HG03196 (cell line): Measurements from ENCODE around the gene SYNDIG1.
"Not testable (repeated sequence)": the region's sequence is repeated elsewhere in the genome, so short reads cannot be mapped to it uniquely, and the experiment has no call there.

Experiments
- ATAC-seq: cut with Tn5 transposase; IDR thresholded peaks from one replicate; pipeline ENCODE4 v1.9.1; 2021; ENCODE audit not compliant: unreplicated experiment

SYNDIG1 gene

DNA sequence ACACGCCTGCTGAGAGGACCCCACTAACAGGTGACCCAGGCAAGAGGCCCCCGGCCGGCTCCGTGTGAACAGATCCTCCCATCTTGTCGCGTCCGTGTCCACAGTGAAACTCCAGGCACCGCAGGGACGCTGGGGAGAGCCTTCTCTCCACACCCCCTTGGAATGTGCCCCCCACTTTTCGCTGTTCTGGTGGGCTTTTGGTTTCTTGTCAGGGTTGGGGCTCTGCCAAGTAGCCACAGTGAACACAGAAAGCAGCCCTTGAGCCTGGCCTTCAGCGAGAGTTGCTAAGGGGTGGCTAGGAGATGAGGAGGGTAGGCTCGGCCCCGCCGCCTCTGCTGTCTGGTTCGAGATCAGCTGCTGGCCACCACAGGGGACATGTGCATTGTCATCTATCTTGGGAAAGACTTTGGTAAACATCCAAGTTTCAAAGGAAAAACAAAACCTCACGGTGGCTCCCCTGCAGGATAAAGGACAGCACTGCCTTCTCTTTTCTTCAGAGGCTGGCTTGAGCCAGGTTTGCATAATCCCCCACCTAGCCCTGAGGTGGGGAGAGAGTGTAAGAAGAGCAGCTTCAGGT, 22.7 kb downstream of the SYNDIG1 start:
- ATAC-seq, result no peak

DNA sequence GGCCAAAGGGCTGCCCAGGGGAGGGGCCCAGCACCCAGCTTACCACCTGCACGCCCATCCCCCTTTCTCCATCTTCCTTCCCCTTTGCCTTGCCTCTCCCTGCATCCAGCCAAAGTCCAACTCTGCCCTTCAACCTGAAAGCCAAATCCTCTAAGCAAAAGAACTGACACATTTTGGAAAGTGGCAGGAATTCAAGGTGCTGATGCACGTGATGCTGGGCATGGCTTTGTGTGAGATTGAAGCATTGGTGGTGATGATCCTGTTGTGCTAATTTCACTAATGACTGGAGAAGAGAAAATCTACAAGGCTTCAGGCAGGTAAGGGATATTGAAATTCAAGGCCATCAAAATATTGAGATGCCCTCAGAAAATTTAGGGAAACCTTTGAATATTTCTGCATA, 23.3 kb downstream of the SYNDIG1 start:
- no peak for ATAC-seq

DNA sequence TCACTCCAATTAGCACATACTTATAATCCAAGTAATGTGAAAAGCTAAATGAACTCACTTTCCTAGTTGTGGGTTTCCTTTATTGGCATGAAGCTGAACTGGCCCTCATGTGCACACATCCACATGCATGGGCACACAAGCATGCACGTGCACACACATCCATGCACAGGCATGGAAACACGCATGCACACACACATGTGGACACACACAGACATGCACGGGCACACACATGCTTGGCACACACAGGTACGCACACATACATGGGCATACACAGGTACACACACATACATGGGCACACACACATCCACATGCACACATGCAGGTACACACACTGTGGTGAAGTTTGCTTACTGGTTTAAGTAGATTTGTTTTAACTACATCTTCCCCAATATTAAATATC, 23.8 kb downstream of the SYNDIG1 start:
- ATAC-seq, result no peak

DNA sequence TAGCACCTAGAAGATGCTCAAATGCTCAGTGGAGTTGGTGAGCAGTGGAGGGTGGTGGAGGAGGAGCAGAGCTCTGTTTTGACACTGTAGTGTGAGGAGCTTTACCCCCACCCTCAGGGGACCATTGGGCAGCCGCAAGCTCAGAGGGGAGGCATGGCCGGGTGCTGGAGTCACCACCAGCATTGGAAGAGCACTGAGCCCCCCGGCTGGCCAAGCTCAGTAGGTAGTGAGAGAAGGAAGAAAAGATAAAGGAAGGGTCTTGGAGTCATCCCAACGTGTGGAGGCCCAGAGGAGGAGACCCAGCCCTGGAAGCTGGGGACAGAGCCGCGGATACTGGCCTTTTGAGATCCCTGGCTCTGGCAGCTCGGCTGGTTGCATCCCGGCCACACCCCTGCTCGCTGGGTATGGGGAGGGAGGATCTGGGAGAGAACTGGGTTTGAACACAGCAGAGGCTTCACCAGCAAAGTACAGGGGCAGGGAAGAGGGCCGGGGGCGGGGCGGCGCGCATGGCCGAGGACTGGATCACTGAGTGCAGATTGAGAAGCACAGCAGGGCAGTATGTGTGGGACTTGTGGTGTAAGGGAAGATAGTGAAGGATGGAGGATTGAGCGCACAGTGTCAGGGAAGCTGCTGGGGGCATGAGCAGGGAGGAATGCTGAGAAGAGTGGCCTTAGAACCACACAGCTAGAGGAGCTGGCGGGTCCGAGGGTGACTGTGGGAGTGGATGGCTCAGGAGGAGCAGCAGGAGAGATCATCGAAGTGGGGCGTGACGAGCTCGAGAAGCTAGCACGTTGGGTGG, 24.4 kb downstream of the SYNDIG1 start:
- ATAC-seq, result no peak

DNA sequence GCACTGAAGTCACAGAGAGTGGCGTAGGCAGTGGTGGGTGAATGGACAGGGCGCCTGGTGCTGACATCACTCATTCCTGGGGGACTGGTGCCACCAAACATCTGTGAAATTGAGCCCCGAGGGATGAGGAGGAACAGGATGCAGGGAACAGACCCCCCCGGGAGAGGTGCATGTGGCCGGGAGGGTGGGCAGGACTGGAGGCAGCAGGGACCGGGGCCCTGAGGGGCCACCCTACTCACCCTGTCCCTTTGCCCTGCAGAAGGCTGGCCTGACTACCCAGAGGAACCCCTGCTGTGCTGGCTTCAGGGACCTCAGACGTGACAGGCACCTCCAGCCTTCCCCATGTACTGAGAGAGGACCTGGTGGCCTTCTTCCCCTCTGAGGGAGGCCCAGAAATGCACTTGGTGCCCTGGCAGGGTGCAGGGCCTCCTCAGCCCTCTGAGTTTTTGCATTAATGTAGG, 25.1 kb downstream of the SYNDIG1 start:
- ATAC-seq, result no peak

DNA sequence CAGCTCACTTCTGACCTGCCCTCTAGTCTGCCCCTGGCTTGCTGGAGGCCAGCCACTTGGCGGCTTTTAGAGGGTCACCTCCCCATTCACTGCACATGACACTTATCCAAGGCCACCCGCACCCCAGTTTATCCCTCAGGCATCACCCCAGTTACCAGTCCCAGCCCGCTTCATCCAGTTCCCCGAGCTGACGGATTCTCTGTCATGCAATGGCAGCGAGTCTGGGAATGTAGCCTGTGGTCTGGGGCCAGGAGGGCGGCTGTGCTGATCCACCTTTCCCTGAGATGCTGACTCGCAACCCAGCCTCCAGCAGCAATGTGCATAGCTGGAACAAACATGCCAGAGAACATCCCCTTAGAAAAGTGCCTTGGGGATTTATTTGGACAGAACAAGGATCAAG, 25.8 kb downstream of the SYNDIG1 start:
- no peak for ATAC-seq

DNA sequence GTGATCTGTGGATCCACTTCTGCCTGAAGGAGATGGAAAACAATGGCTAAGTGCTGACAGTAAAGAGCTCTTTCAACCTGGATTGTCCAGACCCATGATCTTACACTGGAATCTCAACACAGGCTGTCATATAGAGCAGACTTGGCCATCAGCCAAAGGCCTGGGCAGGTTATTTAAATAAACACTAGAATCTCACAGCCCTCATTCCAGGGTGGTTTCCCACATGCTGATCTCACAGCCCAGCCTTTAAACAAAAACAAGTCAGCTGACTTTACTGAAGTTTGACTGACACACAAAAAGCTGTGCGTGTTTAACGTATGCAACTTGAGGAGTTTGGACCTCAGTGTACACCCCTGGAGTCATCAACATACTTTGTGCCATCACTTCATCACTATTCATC, 28.4 kb downstream of the SYNDIG1 start:
- ATAC-seq, result no peak

DNA sequence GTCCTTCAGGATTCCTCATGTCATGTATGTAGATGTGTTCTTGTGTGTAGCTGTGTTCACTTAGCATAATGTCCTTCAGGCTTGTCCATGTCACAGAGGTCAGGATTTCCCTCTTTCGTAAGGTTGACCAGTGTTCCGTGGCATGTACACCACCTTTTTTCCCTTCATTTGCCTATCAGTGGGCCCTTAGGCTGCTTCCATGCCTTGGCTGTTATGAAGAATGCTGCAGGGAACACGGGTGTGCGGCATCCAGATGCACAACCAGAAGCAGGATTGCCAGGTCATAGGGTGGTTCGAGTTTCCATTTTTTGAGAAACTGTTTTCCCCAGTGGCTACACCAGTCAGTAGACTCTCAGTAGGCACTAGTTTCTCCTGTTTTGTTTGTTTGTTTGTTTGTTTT, 29.2 kb downstream of the SYNDIG1 start:
- no peak for ATAC-seq

DNA sequence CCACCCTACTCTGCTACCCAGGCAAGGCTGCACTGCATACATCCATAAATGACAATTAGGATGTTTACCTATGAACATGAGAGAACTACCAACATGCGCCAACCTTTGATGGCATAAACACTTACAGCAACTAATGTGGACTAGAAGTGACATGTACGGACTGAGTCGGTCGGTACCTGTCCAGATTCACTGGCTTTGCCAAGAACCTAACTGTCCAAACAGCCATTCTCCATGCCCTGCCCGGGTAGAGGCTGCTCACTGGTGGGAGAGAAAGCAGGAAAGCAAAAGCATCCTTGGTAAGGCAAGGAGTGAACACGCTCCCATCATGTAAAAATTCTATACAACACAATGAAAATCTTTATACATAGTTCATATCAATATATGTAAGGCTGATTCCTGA, 30.0 kb downstream of the SYNDIG1 start:
- no peak for ATAC-seq

DNA sequence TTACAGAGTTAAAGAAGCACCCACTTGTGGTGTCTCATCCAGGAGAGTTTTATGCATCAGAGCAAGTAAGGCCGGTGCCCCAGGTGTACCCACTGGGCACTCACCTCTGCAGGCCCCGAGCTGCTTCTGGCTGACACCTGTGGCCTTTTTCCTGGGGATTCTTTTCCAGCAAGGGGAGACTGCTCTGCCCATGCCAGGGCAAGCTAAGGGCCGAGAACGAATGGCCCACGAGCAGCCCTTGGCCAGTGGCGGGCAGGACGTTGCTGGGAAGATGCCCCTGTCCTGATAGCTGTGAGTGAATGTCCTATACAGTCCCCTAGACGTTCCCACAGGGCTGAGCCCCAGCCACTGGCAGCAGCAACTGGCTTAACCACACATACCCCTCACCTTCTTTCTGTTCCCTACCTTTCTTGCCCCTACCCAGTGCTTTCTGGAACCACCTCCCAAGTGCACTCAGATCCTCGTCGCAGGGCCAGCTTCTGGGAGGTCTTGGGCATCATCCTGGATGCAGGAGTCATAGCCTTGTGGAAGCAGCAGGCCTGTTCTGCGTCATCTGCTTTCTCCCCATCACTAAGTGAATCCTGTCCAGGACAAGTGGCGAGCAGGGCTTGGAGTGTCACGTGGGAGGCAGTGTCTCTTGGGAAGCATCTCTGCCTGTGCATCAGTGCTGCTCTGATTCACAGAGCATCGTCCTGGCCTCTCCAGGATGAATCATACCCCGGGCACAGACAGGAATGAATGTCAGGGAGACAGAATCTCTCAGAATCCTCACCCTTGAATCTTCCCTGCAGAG, 32.5 kb downstream of the SYNDIG1 start:
- no peak for ATAC-seq

DNA sequence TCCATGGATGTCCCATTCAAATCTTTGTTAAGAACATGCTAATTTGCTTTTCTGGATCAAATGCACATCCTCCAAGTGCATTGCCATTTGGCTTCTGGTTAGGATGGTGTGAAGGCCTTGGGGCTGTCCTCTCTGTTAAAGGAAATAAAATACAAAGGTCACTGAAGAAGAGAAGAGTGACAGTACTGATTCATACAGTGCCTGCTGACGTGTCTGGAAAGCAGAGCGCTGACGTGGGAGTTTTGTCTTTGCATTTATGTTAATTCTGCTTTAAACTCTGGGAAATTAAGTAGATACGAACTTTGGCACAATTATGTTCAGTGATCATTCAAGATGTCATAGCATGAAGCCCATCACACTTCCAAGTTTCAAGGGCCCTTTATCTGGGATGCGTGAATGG, 33.2 kb downstream of the SYNDIG1 start:
- no peak for ATAC-seq

DNA sequence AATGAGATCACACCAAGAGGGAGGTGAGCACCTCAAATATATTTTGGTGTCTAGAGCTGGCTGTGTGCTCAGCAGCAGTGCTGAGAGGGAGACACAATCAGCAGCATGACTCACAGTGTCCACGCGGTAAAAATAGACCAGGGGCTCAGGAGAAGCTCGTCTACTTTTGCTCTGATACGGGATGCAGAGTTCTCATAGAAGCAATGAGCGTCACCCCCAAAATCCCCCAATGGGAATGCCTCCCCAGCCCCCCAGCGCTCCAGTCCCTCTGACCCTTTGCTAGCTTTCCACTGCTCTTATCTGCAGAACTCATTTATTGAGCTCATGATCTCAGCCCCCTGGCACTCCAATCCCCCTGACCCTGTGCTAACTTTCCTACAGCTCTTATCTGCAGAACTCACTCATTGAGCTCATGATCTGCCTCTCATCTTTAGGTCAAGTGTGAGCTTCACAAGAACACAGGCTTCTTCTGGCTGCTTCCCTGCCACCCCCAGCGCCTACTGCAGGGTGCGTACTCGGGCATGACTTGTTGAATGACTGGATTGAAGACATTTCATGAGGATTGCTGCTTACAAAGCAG, 34.0 kb downstream of the SYNDIG1 start:
- ATAC-seq, result no peak

DNA sequence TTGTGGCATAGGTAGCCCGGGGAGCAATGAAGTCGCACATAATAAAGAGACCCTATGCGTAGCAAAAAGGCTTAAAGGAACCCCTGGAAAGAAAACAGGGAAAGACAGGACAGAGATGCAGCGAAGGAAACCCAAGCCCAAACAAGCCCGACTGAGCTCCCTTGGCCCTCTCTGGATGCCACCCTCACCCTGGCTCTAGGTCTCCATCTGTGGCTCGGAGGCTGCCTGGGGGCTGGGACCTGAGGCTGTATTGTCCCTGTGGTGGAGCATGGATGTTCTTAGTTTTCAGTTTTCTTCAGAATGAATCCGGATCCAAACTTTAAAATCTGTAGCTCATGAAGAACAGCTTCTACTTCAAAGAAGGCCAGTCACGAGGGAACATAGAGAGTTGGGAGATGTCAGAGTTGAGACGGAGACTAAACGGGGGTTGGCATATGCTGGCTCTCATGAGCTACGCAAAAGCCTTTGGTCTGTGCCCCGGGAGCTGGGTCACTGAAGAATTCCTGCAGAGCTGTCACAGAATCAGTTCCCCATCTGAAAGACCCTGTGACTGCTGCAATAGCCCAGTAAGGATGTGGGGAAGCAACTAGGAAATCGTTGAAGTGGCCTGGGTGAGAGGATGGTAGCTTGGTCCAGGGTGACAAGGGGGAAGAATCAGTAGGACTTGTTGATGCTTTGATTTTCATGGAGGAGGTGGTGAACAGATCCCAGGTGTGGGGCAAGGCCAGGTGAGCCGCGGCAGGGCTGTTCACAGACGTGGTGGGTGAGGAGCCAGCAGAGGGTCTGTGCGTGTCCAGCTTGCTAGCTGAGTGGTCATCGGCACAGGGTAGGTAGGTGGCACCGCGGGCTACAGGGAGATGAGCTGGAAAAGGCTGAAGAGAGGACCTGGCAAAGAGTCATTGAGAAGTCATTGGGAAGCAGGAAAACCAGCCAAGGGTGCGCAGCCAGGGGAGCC, 35.2 kb downstream of the SYNDIG1 start:
- no peak for ATAC-seq

DNA sequence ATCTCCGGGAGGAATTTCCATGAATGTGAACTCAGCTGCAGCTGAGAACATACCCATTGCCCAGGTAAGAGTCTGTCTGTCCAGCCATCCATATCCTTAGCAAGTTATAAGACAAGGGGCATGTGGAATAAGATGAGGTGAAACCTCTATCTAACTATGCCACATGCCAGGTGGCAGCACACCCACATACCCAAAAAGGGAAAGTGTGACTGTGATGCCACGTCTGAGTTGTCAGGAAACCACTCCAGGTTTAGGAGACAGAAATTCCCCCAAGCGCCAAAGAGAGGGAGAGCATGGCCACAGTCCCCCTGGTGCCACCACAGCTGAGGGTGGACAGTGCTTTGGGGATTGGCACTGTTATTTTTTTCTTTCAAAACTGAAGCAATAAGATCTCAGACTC, 36.7 kb downstream of the SYNDIG1 start:
- no peak for ATAC-seq

DNA sequence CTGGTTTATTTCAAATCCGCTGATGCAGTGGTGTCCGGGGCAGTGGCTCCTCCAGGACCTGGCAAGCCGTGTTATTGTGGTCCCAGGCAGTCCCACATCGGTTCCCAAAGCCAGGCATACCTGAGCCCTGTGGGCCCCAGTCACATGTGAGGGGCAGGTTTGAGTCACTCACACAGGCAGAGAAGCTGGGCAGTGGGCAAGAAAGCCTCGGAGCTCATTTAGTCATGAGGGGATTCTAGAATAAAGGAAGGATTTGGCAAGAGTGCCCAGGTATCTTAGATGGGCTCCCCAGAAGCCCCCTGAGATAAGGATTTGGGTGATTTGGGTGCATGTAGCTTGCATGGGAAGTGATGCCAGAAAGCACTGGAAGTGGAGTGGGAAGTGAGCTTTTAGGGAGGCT, 37.3 kb downstream of the SYNDIG1 start:
- ATAC-seq, result no peak

DNA sequence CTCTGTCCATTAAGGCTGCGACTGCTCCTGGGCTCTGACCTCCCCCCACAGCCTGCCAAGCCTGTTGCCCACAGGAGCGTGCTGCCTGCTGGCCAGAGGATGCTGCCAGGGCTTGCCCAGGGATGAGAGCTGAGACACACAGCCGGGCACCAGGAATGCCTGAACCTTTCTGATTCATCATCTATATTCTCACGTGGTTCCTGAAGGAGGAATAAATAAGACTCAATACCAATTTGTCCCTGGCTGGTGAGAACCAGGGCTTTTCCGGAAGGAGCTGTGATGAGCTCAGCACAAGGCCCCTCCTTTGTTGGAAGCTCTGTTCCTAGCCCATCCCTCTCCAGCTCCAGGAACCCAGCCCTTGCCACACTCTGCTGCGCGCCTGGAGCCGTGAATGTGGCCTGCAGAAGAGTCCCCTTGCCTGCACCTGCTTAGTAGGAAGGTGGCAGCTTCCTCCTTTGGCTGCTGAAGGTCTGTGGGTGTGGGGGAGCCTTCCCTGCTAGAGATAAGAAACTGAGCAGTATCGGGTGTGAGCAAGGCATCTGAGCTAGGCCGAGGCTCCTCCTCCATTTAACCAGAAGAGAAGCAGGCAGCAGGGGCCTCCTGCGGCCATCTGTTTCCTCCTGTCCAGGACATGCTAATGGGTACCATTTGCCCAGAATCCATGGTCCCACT, 37.9 kb downstream of the SYNDIG1 start:
- no peak for ATAC-seq

DNA sequence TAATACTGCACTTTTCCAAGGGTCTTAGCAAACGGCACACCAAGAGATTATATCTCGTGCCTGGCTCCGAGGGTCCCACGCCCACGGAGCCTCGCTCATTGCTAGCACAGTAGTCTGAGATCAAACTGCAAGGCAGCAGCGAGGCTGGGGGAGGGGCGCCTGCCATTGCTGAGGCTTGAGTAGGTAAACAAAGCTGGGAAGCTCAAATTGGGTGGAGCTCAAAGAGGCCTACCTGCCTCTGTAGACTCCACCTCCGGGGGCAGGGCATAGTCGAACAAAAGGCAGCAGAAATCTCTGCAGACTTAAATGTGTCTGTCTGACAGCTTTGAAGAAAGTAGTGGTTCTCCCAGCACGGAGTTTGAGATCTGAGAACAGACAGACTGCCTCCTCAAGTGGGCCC, 43.0 kb downstream of the SYNDIG1 start:
- ATAC-seq, result not testable (repeated sequence)

DNA sequence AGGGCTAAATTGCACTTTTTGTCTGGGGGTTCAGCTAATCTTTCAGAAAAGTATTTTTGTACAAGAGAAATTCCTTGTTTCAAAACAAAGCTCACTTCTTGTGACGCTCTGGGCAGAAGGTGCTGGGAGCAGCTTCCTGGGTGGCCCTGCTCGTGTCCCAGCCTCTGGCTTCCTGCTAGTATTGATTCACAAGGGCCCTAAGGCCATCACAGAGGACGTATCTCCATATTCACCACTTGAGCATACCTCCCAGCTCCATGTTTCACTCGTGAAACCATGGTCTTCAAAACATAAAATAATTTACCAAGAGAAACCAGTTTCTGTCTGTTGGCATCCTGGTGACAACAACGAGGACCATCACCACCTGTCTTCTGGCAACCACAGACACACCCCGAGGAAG, 49.1 kb downstream of the SYNDIG1 start:
- no peak for ATAC-seq

DNA sequence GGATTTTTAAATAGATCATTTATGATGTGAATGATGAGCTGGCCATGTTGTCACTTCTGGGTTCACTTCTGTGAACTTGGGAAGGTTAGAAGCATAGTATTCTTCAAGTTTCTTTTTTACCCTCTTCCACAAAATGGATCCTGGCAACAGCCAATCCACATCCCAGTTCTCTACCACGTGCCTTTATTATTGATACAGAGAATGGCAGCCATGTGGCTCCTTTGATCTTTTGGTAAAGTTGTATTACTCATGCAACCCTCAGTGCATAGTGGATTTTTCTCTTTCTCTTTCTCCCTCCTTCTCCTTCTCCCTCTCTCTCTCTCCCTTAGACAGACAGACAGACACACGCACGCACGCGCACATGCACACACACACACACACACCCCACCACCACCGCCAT, 50.0 kb downstream of the SYNDIG1 start:
- no peak for ATAC-seq

DNA sequence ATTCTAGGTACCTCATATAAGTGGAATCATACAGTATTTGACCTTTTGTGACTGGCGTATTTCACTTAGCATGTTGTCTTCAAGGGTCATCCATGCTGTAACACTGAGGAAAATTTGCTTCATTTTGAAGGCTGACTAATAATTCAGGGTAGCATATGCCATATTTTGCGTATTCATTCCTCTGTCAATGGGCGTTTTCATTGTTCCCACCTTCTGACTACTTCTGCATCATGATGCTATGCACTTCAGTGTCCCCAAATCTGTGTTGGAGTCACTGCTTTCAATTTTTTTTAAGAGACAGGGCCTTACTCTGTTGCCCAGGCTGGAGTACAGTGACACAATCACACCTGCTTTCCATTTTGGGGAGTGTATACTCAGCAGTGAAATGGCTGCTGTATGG, 51.6 kb downstream of the SYNDIG1 start:
- no peak for ATAC-seq
